GM21390 (cell line): ENCODE results near the gene TMEM123.

Experiments used
- ATAC-seq: cut with Tn5 transposase; IDR thresholded peaks from one replicate; pipeline ENCODE4 v1.9.1; 2021; ENCODE audit not compliant: unreplicated experiment

Gene TMEM123

GRCh38 chr11:102428696-102429095 is 23.9 kb downstream of the TMEM123 start:
- no peak for ATAC-seq

- ATAC-seq = no peak
Observed at GRCh38 chr11:102427068-102427467, 25.5 kb downstream of the TMEM123 start.

- no peak for ATAC-seq
Observed at GRCh38 chr11:102426570-102426969, 26.0 kb downstream of the TMEM123 start.

GRCh38 chr11:102426000-102426399 is 26.6 kb downstream of the TMEM123 start:
- ATAC-seq = no peak

- ATAC-seq = no peak
Observed at GRCh38 chr11:102423936-102424335, 28.6 kb downstream of the TMEM123 start.

- ATAC-seq = no peak
Observed at GRCh38 chr11:102422817-102423712, 29.5 kb downstream of the TMEM123 start.

GRCh38 chr11:102421261-102421660 is 31.3 kb downstream of the TMEM123 start:
- ATAC-seq = no peak

GRCh38 chr11:102420547-102420946 is 32.0 kb downstream of the TMEM123 start:
- ATAC-seq = peak; percentile 68

- ATAC-seq = no peak
Observed at GRCh38 chr11:102419181-102419580, 33.4 kb downstream of the TMEM123 start.

GRCh38 chr11:102416976-102417375 is 35.6 kb downstream of the TMEM123 start:
- ATAC-seq = no peak

- no peak for ATAC-seq
Observed at GRCh38 chr11:102415304-102415916, 37.2 kb downstream of the TMEM123 start.

- no peak for ATAC-seq
Observed at GRCh38 chr11:102414559-102414958, 38.0 kb downstream of the TMEM123 start.

GRCh38 chr11:102413497-102413896 is 39.1 kb downstream of the TMEM123 start:
- ATAC-seq = no peak

- ATAC-seq = no peak
Observed at GRCh38 chr11:102411142-102411541, 41.4 kb downstream of the TMEM123 start.

- ATAC-seq = no peak
Observed at GRCh38 chr11:102410382-102410784, 42.2 kb downstream of the TMEM123 start.

- ATAC-seq = no peak
Observed at GRCh38 chr11:102408339-102408738, 44.2 kb downstream of the TMEM123 start.

GRCh38 chr11:102407901-102408300 is 44.7 kb downstream of the TMEM123 start:
- ATAC-seq = no peak

- no peak for ATAC-seq
Observed at GRCh38 chr11:102406099-102406498, 46.5 kb downstream of the TMEM123 start.

GRCh38 chr11:102405501-102405900 is 47.1 kb downstream of the TMEM123 start:
- no peak for ATAC-seq

GRCh38 chr11:102402548-102402947 is 50.0 kb downstream of the TMEM123 start:
- no peak for ATAC-seq

GRCh38 chr11:102401905-102402304 is 50.7 kb downstream of the TMEM123 start:
- ATAC-seq = no peak

GRCh38 chr11:102400603-102401002 is 52.0 kb downstream of the TMEM123 start:
- no peak for ATAC-seq
